ENCODE measurements around the gene ACTRT3. TPM values are rescaled to one million over a fixed set of nuclear protein-coding genes. Genes with fewer than 3 reads are reported as not detected.
A peak's percentile ranks its signal among the peaks of the same experiment; 100 is the strongest.

ACTRT3 gene
- total and polyA plus RNA-seq, 2 of the 13 experiments (the other 11 are each of a cell fraction or from before 2014, with no cell fraction given), result 0.42 to 0.97 TPM

GRCh38 chr3:169813757-169814517 is 44.6 kb upstream of the ACTRT3 start (continued):
- no peak for TF ChIP-seq ZNF318 (CRISPR knock-in tag; IDR thresholded peaks at IDR 0.05)
- TF ChIP-seq BCLAF1 (IDR thresholded peaks at IDR 0.05), result no peak
- TF ChIP-seq HNRNPL (IDR thresholded peaks at IDR 0.05; ENCODE audit: low read depth, low read length), result no peak
- TF ChIP-seq CTCF (CRISPR knock-in tag; IDR thresholded peaks at IDR 0.05), result peak; percentile 69
- TF ChIP-seq ZNF563 (CRISPR knock-in tag; IDR thresholded peaks at IDR 0.05), result no peak
- no peak for TF ChIP-seq PRPF4 (IDR thresholded peaks at IDR 0.05; ENCODE audit: low read depth, low read length, poor library complexity, severe bottlenecking)
- TF ChIP-seq ZBTB25 (CRISPR knock-in tag; IDR thresholded peaks at IDR 0.05), result no peak
- TF ChIP-seq TFDP1 (CRISPR knock-in tag; IDR thresholded peaks at IDR 0.05; ENCODE audit: borderline replicate concordance), result peak; percentile 45; the same call in 1 of the 2 replicates
- TF ChIP-seq SP140L (CRISPR knock-in tag; IDR thresholded peaks at IDR 0.05; ENCODE audit: borderline replicate concordance), result no peak
- no peak for TF ChIP-seq ARID3A (IDR thresholded peaks at IDR 0.05; ENCODE audit: low read depth, low read length)
